HG02870 (cell line): ENCODE measurements around the gene SERAC1.
A peak's percentile ranks its signal among the peaks of the same experiment; 100 is the strongest.
"Not testable (repeated sequence)": the region's sequence is repeated elsewhere in the genome, so short reads cannot be mapped to it uniquely, and the experiment has no call there.

ENCODE experiments used
- ATAC-seq: cut with Tn5 transposase; IDR thresholded peaks from one replicate; pipeline ENCODE4 v1.9.1; 2021; ENCODE audit warnings: mild to moderate bottlenecking, moderate library complexity; ENCODE audit not compliant: unreplicated experiment

Gene SERAC1

DNA sequence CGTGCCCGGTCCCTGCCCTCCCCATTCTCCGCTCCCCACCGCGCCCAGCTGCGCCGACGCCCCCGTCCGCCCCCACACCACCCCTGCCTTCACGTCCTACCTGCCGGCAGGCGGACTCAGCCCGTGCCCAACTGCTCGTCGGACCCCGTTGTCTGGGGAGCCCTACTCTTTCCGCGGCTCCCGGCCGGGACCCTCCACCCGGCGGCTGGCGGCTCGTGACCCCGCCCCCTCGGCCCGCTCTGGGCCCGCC is at the start of gene SERAC1:
Gene SERAC1, minus strand, starts transcription at position 223 of the 250 bp plus-strand sequence. CDS start 9,899 bp downstream, outside the sequence.
- no peak for ATAC-seq

DNA sequence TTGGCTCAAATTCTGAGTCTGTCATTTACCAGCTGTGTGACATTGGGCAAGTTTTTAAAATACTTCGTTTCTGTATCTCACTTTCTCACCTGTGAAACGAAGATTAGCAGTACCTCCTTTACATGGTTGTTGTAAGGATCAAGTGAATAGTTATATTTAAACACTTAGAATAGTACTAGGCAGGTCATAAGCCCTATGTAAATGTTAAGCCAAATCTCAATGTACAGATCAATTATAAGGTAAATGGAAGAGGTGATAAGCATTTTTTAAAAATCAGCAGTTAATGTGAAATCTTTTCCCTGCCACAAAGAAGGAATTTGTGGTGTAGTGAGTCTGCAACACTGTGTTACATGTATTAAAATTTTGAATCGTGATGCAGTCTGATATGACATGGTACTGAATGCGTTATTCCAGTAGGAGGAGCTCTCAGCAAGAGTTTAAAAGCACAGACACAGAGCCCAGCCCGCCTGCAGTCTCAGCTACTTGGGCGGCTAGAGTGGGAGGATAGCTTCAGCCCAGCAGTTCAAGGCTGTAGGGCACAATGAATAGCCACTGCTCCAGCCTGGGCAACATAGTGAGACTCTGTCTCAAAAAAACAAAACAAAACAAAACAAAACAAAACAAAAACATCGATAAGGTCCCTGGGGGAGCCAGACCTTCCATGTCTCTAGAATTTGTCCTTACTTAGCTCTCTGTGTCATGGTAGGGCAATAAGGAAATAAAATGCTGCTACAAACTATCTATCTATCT is 46.0 kb upstream of the SERAC1 start:
- ATAC-seq: peak; percentile 97

DNA sequence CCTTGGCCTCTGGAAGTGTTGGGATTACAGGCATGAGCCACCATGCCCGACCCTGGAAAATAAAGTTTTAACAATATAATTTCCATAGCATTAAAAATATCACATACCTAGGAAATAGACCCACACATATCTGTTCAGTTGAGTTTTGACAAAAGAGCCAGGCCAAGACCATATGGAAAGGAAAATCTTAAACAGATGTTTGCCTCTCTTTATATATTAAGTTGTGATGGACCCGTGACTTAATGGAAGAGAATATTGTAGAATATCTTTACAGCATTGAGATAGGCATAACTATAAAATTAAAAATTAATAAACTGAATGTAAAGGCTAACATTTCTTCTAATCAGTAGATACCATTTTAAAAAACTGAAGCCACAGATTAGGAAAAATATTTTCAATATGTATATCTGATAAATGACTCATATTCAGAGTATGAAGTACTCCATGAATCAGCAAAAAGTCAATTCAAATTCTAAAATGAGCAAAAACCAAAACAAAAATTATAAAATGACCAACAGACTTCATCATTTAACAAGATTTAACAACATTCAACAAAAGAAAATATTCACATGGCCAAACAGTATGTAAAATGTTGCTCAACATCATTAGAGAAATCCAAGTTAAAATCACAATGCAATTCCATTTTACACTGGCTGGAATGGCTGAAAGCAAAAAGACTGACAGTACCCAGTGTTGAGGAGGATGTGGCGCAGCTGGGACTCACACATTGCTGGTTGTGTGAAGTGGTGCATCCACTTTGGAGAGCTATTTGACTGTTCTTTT is 43.4 kb upstream of the SERAC1 start:
- ATAC-seq: no peak

DNA sequence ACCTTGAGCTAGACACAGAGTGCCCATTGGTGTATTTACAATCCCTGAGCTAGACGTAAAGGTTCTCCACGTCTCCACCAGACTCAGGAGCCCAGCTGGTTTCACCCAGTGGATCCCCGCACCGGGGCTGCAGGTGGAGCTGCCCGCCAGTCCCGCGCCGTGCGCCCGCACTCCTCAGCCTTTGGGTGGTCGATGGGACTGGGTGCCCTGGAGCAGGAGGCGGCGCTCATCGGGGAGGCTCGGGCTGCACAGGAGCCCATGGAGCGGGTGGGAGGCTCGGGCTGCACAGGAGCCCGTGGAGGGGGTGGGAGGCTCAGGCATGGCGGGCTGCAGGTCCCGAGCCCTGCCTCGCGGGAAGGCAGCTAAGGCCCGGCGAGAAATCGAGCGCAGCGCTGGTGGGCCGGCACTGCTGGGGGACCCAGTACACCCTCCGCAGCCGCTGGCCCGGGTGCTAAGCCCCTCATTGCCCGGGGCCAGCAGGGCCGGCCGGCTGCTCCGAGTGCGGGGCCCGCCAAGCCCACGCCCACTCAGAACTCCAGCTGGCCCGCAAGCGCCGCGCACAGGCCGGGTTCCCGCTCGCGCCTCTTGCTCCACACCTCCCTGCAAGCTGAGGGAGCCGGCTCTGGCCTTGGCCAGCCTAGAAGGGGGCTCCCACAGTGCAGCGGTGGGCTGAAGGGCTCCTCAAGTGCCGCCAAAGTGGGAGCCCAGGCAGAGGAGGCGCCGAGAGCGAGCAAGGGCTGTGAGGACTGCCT is 41.7 kb upstream of the SERAC1 start:
- ATAC-seq: not testable (repeated sequence)

DNA sequence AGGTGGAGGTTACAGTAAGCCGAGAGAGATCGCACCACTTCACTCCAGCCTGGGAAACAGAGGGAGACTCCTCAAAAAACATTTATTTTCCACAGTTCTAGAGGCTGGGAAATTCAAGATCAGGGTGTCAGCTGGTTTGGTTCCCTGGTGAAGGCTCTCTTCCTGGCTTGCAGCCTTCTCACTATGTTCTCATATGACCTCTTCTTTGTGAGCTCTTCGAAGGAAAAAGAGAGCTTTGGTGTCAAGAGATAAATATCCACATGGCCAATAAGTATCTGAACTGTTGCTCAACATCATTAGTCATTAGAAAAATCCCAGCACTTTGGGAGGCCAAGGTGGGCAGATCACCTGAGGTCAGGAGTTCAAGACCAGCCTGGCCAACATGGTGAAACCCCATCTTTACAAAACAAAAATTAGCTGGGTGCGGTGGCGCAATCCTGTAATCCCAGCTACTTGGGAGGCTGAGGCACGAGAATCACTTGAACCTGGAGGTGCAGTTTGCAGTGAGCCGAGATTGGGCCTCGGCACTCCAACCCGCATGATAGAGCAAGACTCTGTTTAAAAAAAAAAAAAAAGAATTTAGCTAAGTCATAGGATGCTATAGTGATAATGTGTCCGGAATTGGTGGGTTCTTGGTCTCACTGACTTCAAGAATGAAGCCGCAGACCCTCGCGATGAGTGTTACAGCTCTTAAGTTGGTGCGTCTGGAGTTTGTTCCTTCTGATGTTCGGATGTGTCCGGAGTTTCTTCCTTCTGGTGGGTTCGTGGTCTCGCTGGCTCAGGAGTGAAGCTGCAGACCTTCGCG is 40.4 kb upstream of the SERAC1 start:
- not testable (repeated sequence) for ATAC-seq

DNA sequence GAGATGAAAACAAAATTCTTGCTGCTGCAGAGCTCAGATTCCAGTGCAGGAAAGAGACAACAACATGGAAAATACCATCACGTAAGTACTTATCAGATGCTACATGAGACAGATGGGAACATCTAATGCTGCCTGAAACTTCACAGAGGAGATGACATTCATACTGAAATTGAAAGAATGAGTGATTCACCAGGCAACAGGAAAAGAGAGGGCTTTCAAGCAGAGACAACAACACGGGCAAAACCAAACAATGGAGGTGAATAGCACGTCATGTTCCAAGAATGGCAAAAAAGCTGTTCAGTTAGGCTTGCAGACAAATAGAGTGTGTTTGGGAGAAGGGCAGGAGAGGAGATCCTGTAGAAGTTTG is 39.3 kb upstream of the SERAC1 start:
- ATAC-seq: peak; percentile 97

DNA sequence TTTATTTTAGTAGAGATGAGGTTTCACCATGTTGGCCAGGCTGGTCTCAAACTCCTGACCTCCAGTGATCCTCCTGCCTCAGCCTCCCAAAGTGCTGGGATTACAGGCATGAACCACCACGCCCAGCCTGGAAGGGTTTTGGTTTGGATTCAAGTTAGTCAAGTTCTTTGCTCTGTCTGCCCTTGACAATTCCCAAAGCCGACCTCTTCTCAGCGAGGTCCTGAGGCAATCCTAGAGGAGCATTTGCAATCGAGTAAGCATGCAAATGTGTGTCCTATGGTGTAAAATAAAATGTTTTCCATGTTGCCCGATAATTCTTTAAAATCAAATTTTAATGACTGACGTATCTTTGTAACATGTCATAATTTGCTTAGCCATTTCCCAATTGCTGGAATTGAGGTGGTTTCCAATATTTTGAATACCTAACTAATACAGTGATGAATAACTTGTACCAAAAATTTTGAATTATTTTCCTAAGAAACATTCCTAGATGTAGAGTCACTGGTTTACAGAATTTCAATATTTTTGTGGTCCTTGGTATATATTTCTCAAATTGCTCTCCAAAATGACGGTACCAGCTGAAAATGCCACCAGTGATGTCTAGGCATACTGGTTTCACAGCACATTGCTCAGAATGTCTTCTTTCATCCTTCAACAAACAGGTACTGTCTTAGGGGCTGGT is 38.8 kb upstream of the SERAC1 start:
- ATAC-seq: no peak

DNA sequence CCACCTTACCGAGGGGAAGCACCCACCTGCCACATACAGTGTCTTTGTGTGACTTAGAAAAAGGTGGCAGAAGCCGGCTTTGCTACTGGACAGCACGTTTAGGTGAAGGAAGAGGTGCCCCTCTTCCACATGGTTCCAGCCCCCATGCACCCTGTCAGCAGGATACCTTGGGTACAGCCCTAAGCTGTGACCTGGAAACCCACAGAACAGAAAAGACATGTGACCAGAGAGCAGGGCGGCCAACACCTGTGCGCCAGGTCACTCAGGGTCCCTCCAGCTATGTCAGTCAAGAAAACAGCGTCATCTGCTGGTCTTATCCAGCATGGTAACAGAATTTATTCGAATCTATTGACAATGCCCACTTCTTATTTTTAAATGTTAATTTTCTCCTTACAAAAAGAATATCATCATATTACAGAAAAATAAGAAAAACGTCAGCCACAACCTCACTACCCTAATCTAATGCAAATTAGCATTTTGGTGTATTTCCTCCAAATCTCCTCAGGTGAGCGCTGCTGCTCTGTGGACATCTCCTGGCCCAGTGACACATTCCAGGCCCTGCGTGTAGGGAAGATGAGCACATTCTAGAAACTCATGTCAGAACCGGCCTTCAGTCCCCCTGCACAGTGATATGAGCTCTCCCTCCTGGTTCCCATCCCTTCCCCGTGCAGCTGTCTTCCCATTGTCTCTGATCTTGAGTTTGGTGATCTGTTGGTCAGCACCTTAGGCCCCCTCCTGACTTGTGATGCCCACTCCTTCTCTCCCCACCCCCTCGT is 37.3 kb upstream of the SERAC1 start:
- no peak for ATAC-seq

DNA sequence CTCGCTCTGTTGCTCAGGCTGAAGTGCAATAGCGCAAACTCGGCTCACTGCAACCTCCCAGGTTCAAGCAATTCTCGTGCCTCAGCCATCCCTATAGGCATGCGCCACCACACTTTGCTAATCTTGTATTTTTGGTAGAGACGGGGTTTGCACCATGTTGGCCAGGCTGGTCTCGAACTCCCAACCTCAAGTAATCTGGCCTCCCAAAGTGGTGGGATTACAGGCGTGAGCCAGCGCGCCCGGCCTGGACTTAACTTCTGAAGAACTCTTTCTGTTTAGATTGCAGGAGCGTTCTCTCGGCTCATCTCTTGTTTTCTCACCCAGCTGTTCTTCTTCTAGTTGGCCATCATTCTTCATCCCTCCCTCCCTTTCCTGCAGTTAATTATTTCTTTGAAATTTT is 30.4 kb upstream of the SERAC1 start:
- no peak for ATAC-seq

DNA sequence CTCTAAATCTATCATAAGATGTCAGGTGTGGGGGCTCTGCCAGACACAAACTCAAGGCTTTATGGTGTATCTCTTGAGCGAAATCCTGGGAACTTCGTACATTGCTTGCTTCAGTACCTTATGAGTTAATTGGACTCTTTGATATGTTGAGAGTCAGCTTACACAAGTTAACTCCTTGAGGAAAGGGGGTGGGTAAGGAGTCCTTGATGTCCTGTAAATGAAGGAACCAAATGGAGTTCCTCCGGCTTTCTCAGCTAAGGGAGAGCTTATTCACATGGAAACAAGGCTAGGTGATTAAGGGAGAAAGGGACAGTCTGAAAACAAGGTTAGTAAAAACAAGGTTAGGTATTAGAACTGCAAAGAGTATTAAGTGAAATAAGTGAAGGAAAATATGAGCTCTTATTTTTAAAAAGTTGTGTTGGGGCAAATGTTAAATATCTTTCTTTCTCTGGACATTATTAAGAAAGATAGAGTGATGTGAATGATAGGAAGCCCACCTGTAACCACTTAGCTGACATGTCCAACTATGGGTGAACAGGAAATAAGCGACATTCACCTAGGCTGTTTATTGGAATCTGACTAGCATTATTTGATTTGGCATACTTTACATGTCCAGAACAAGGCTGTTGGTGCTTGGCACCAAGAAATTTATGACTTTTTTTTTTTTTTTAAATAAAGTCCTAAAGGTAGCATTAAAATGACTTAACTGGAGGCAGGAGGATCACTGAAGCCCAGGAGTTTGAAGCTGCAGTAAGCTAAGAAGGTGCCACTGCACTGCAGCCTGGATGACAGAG is 26.6 kb upstream of the SERAC1 start:
- no peak for ATAC-seq

DNA sequence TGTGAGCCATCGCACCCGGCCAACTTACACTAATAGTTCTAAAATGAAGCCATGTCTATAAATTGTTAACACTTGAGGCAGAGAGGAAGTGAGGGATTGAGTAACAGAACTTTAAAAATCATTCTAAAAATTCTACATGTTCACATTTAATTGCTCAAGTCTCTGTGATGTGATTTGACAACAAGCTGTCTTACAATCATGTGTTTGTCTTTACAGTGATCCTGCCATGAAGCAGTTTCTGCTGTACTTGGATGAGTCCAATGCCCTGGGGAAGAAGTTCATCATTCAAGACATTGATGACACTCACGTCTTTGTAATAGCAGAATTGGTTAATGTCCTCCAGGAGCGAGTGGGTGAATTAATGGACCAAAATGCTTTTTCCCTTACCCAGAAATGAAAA is 23.7 kb upstream of the SERAC1 start:
- no peak for ATAC-seq

DNA sequence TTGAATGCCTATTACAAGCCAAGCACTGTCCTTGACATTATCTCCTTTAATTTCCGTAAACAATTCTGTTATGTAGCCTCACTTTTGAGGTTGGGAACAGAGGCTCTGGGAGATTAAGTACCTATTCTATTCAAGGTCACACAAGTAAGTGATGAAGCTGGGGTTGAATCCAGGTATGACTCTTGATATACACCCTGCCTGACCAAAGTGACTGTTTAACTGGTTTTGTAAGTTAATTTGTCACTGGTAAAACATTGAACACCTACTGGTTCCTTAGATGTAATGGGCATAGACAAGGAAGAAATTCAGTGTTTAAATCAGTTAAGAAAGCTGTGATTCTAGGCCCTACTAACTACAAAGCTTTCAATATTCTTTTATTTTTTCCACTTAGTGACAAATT is 23.0 kb upstream of the SERAC1 start:
- ATAC-seq: no peak

DNA sequence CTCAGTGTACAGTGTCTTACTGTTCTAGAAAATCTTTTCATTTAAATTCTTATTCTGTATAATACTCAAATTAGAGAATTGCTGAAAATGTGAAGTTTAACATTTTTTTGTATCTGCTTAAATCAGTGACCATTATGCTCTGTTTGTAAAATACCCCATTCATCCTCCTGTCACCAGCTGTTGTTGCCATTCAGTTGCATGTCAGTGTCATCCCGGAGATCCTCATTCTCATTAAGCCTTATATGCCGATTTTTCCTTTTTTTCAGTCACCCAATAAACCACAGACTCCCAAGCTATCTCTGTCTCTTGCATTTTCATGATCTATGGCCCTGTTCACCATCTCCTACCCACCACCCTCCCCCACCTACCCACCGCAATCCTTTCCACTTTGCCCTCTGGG is 20.5 kb upstream of the SERAC1 start:
- no peak for ATAC-seq

DNA sequence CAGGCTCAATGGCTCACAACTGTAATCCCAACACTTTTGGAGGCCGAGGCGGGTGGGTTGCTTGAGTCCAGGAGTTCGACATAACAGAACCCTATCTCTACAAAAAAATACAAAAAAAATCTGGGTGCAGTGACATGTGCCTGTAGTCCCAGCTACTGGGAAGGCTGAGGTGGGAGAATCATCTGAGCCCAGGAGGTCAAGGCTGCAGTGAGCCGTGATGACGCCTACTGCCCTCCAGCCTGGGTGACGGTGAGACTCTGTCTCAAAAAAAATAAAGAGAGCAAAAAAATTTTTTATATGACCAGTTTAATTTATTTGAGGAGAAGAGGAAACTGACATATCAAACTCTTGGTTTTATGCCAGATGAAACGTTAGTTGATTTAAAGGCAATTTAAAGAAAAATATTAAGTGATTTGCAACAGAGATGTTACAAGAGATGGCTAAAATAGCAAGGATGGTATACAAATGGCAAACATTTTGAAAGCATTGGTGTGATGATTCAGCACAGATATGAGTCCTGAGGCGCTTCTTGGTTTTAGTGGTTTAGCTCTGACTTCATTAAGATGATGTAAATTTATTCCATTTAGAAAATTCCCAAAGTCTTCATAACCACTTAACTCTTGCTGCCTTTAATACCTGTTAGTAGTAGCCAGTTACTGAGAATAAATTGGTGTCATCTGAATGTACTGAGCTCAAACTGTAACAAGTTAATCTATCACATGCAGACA is 17.8 kb upstream of the SERAC1 start:
- ATAC-seq: no peak

DNA sequence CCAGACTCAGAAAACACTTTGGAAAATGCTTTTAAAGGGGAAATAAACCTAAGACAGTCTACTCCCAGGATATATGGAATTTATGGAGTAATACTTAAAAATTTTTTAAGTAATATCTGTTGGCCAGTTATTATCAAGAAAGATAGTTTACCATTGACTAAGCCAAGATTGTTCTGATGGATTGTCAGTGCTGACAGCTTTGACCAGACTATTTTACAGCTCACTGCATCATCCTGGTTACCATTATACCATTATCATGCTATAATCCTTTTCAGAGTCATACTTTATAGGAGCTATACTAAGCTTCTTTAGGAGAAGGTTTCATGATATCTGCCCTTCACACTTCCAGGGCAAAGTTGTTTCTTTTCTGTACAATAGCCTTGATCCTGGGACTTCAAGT is 16.5 kb upstream of the SERAC1 start:
- ATAC-seq: no peak

DNA sequence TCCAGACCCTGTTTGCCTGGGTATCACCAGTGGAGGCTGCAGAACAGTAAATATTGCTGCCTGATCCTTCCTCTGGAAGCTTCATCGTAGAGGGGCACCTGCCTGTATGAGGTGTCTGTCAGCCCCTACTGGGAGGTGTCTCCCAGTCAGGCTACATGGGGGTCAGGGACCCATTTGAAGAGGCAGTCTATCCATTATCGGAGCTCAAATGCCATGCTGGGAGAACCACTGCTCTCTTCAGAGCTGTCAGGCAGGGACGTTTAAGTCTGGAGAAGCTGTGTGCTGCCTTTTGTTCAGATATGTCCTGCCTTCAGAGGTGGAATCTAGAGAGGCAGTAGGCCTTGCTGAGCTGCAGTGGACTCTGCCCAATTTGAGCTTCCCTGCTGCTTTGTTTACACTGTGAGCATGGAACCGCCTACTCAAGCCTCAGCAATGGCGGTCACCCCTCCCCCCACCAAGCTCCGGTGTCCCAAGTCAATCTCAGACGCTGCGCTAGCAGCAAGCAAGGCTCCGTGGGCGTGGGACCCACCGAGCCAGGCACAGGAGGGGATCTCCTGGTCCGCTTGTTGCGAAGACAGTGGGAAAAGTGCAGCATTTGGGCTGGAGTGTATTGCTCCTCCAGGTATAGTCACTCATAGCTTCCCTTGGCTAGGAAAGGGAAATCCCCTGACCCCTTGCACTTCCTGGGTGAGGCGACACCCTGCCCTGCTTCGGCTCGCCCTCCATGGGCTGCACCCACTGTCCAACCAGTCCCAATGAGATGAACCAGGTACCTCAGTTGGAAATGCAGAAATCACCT is 15.3 kb upstream of the SERAC1 start:
- not testable (repeated sequence) for ATAC-seq

DNA sequence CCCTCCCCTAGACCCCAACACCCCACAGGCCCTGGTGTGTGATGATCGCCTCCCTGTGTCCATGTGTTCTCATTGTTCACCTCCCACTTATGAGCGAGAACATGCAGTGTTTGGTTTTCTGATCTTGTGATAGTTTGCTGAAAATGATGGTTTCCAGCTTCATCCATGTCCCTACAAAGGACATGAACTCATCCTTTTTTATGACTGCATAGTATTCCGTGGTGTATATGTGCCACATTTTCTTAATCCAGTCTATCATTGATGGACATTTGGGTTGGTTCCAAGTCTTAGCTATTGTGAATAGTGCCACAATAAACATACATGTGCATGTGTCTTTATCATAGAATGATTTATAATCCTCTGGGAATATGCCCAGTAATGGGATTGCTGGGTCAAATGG is 9.7 kb upstream of the SERAC1 start:
- ATAC-seq: not testable (repeated sequence)

DNA sequence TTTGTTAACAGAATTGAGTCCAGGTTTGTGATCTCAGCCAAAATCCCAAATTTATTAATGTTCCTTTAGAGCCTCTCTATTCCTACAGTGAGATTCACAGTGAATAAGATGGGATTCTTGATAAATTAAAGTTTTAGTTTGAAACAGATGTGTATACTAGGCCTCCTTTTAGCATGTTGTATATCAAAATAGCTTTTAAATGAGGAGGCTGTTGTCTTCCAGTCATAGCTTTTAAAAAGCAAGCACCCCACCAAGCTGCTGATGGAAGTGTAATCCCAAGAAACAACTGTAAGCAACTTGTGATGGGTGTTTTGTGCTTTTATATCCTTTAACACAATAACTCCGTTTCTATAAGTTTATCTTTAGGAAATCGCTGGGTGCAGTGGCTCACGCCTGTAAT is 7.0 kb upstream of the SERAC1 start:
- no peak for ATAC-seq
